ENCODE measurements around the gene LIN28B. TPM values are rescaled to one million over a fixed set of nuclear protein-coding genes. Genes with fewer than 3 reads are reported as not detected.

LIN28B gene
- total and polyA plus RNA-seq, 7 donors = not detected

DNA sequence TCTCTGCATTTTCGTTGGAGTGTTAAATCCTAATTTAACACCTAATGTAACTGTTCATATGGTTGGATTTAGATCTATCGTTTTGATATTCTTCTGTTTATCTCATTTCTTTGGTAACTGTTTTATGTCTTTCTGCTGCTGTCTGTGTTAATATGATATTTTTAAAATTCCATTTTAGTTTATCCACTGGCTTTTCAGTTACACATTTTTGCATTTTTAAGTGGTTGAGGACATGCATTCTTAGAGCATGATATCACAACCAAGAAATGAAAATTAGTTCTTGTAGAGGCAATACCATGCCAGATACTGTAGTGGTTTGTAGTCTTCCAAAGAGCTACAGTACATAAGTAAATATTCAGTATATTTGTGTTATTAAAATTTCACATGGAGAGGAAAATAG is 58.6 kb downstream of the LIN28B start:
- DNase-seq (no peak), ATAC-seq (no peak)
- no peaks in the 10 kb centered on the region for H3K4me1 ChIP-seq
- TF ChIP-seq, protein P1, sequence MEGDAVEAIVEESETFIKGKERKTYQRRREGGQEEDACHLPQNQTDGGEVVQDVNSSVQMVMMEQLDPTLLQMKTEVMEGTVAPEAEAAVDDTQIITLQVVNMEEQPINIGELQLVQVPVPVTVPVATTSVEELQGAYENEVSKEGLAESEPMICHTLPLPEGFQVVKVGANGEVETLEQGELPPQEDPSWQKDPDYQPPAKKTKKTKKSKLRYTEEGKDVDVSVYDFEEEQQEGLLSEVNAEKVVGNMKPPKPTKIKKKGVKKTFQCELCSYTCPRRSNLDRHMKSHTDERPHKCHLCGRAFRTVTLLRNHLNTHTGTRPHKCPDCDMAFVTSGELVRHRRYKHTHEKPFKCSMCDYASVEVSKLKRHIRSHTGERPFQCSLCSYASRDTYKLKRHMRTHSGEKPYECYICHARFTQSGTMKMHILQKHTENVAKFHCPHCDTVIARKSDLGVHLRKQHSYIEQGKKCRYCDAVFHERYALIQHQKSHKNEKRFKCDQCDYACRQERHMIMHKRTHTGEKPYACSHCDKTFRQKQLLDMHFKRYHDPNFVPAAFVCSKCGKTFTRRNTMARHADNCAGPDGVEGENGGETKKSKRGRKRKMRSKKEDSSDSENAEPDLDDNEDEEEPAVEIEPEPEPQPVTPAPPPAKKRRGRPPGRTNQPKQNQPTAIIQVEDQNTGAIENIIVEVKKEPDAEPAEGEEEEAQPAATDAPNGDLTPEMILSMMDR (IDR thresholded peaks at IDR 0.05) = no peak
- no peaks in the 10 kb centered on the region for H3K36me3 ChIP-seq (ENCODE audit: insufficient read depth in 1 of 2, low read depth in 1 of 2)
- WGBS, 3 donors = 21 to 32% (median 29%) methylated on average over 2 of the region's 2 CpGs
- intact Hi-C loops (cut with DNase I) = no loop called here
- no peaks in the 10 kb centered on the region for H3K9me3 ChIP-seq
- H3K27me3 ChIP-seq (ENCODE audit: insufficient read depth in 3 of 3, low read length in 2 of 3) = no peaks in the 10 kb centered on the region
- H3K27ac ChIP-seq = no peak overlapping the region
- no peak overlapping the region for H3K4me3 ChIP-seq

DNA sequence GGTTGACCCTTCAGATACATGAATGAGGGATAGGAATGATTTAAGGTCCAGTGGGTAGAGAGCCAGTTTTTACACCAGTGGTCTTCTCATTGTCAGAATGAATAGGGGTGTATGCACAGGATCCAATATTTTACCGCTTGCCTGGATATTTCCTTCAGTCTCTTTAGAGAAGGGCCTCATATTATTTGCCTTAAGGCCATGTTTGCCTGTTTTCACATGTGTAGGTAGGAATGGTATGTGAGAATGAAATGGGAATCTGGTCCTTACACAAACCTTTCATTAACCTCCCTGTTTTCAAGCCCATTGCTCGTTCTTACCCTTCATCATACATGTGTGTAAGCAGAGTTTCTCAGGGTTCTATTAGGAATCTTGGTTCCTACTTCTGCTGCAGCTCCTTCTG is 62.4 kb downstream of the LIN28B start:
- intact Hi-C loops (cut with DNase I) = no loop called here
- TF ChIP-seq, protein P1 (IDR thresholded peaks at IDR 0.05) = no peak
- no peak for ATAC-seq
- WGBS, 3 donors = 85 to 95% (median 86%) methylated on average over 2 of the region's 2 CpGs
- Histone ChIP-seq H3K4me3 (no peak overlapping the region), H3K4me1 (no peaks in the 10 kb centered on the region), H3K36me3 (ENCODE audit: insufficient read depth in 1 of 2, low read depth in 1 of 2) (no peaks in the 10 kb centered on the region), H3K27ac (no peak overlapping the region), H3K27me3 (ENCODE audit: insufficient read depth in 3 of 3, low read length in 2 of 3) (no peaks in the 10 kb centered on the region), H3K9me3 (no peaks in the 10 kb centered on the region)
- DNase-seq = no peak

DNA sequence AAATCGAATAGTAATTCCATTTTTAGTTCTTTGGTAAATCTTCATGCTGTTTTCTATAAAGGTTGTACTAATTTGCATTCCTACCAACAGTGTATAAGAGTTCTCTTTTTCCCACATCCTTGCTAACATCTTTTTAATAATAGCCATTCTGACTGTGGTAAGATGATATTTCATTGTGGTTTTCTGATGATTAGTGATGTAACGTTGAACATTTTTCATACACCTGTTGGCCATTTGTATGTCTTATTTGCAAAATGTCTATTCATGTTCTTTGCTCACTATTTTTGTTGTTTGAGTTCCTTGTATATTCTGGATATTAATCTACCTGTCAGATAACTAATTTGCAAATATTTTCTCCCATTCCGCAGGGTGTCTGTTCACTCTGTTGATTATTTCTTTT is 64.5 kb downstream of the LIN28B start:
- intact Hi-C loops (cut with DNase I) = no loop called here
- no peaks in the 10 kb centered on the region for H3K9me3 ChIP-seq
- WGBS, 3 donors = 67 to 78% (median 71%) methylated on average over 3 of the region's 3 CpGs
- H3K4me1 ChIP-seq = no peaks in the 10 kb centered on the region
- H3K36me3 ChIP-seq (ENCODE audit: insufficient read depth in 1 of 2, low read depth in 1 of 2) = no peaks in the 10 kb centered on the region
- DNase-seq (no peak), ATAC-seq (no peak)
- TF ChIP-seq, protein P1 (IDR thresholded peaks at IDR 0.05) = no peak
- no peak overlapping the region for H3K27ac ChIP-seq
- H3K27me3 ChIP-seq (ENCODE audit: insufficient read depth in 3 of 3, low read length in 2 of 3) = no peaks in the 10 kb centered on the region
- no peak overlapping the region for H3K4me3 ChIP-seq

DNA sequence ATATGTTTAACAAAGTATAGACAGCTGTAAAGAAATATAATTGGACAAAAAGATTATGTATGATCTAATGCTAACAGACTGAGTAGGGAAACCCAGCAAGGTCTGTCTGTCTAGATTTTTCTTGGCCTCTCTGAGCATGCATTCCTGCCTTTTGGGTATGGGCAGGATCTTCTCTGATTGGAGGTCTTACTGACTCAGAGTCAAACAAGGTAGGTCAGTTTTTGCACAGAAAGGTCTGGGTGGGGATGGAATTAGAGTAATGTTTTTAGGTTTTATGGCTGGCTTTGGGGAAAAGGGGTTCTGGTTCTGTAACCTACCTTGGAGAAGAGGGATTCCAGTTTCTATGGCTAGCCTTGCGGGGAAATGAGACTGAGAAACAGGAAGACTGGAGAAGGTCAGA is 65.5 kb downstream of the LIN28B start:
- TF ChIP-seq, protein P1 (IDR thresholded peaks at IDR 0.05) = no peak
- Histone ChIP-seq H3K9me3 (no peaks in the 10 kb centered on the region), H3K27me3 (ENCODE audit: insufficient read depth in 3 of 3, low read length in 2 of 3) (no peaks in the 10 kb centered on the region), H3K27ac (no peak overlapping the region), H3K4me3 (no peak overlapping the region), H3K4me1 (no peaks in the 10 kb centered on the region), H3K36me3 (ENCODE audit: insufficient read depth in 1 of 2, low read depth in 1 of 2) (no peaks in the 10 kb centered on the region)
- WGBS, 3 donors = 97 to 98% (median 97%) methylated on average over 1 of the region's 1 CpG
- ATAC-seq (no peak), DNase-seq (no peak)
- intact Hi-C loops (cut with DNase I) = no loop called here

DNA sequence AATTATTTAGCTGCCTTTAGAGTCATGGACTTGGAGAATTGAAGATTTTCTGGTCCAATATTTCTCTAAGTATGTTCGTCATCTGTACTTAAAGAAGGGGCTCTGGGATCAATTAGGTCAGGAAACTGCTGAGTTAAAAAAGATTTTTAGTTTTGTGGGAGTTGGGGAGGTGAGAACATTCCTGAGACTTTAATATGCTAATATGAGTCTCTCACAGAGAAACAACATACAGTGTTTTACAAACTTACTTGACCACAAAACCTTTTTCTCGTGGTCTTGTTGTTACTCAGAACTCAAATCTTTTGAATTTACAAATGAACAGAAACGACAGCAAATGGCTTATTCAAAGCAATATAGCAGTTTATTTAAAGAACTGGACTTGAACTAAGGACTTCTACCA is 67.9 kb downstream of the LIN28B start:
- TF ChIP-seq, protein P1 (IDR thresholded peaks at IDR 0.05) = no peak
- Histone ChIP-seq H3K4me1 (no peaks in the 10 kb centered on the region), H3K4me3 (no peak overlapping the region), H3K36me3 (ENCODE audit: insufficient read depth in 1 of 2, low read depth in 1 of 2) (no peaks in the 10 kb centered on the region), H3K27ac (no peak overlapping the region), H3K9me3 (no peaks in the 10 kb centered on the region), H3K27me3 (ENCODE audit: insufficient read depth in 3 of 3, low read length in 2 of 3) (no peaks in the 10 kb centered on the region)
- intact Hi-C loops (cut with DNase I) = no loop called here
- DNase-seq (no peak), ATAC-seq (no peak)
- 42 to 50% (median 44%) methylated on average over 3 of the region's 3 CpGs for WGBS, 3 donors

All from psoas muscle (tissue), 8 donors.